Natural killer cell (primary cell): ENCODE data around the gene HINT3. TPM values are rescaled to one million over a fixed set of nuclear protein-coding genes. Genes with fewer than 3 reads are reported as not detected.

Experiments used
- ATAC-seq, 3 donors: fragments of 150-1000 bp in 2 of 3; fragments of 200-7000 bp in 1 of 3; cut with Tn5 transposase; 1 replicate in 1 of 3; 2 replicates in 2 of 3; pipeline ENCODE4 v1.10.0; 2021; ENCODE audit warnings: mild to moderate bottlenecking in 2 of 3, moderate library complexity in 2 of 3
- DNase-seq, 2 donors: peaks; one replicate each; pipeline versions ENCODE4 v3.0.0 to v3.0.0-alpha.2; 2013 to 2021; ENCODE audit warnings: mixed read lengths in 1 of 2
- H3K27ac ChIP-seq: one replicate; pipeline ENCODE4 v1.5.1; 2013; ENCODE audit warnings: mild to moderate bottlenecking, low read length
- H3K27me3 ChIP-seq: one replicate; pipeline ENCODE4 v1.6.1; 2013; ENCODE audit warnings: low read length; ENCODE audit not compliant: control insufficient read depth, insufficient read depth
- H3K36me3 ChIP-seq: one replicate; pipeline ENCODE4 v1.6.1; 2013; ENCODE audit warnings: low read length; ENCODE audit not compliant: control insufficient read depth, insufficient read depth
- H3K4me1 ChIP-seq: one replicate; pipeline ENCODE4 v1.6.1; 2013; ENCODE audit warnings: low read length; ENCODE audit not compliant: control insufficient read depth, insufficient read depth
- H3K4me3 ChIP-seq: one replicate; pipeline ENCODE4 v1.5.1; 2013; ENCODE audit warnings: low read length
- H3K9me3 ChIP-seq: one replicate; pipeline ENCODE4 v1.6.1; 2013; ENCODE audit warnings: low read length; ENCODE audit not compliant: control insufficient read depth, insufficient read depth
- H3K27ac Mint-ChIP-seq, 2 donors: one replicate each; pipeline ENCODE4 v1.8.0; 2022; ENCODE audit warnings: mild to moderate bottlenecking in 2 of 2, mixed read lengths in 2 of 2, moderate library complexity in 1 of 2
- H3K27me3 Mint-ChIP-seq, 2 donors: one replicate each; pipeline ENCODE4 v1.8.0; 2022; ENCODE audit warnings: low read depth in 2 of 2, mixed read lengths in 2 of 2
- H3K36me3 Mint-ChIP-seq: one replicate; pipeline ENCODE4 v1.8.0; 2022; ENCODE audit warnings: mixed read lengths
- H3K4me1 Mint-ChIP-seq, 2 donors: one replicate each; pipeline ENCODE4 v1.8.0; 2022; ENCODE audit warnings: mixed read lengths in 2 of 2
- H3K4me3 Mint-ChIP-seq: one replicate; pipeline ENCODE4 v1.8.0; 2022; ENCODE audit warnings: mild to moderate bottlenecking, moderate library complexity, mixed read lengths
- H3K9me3 Mint-ChIP-seq, 2 donors: one replicate each; pipeline ENCODE4 v1.8.0; 2022; ENCODE audit warnings: mixed read lengths in 2 of 2
- WGBS: methylation state at CpG from one replicate; pipeline ENCODE4 v1.1.7; 2013; ENCODE audit warnings: missing lambda C conversion rate; ENCODE audit not compliant: insufficient coverage; 5-methylcytosine and 5-hydroxymethylcytosine counted together
- intact Hi-C: fragments of 100-400 bp; cut with micrococcal nuclease; formaldehyde crosslinking; loops from one replicate; pipeline ENCODE4 v1.14.2; 2022
- total RNA-seq, 4 donors: library from RNA; stranded (reverse); fragments of 120-200 nt in 1 of 4; gene quantifications; one replicate each; pipeline versions ENCODE4 v1.2.3 to v1.2.4, GENCODE V29; 2013 to 2022
- TF ChIP-seq, protein P1 (sequence below): fragments of 200-600 bp; IDR thresholded peaks from one replicate; pipeline ENCODE4 v1.8.0; 2022; ENCODE audit warnings: antibody characterized with exemption

The HINT3 gene
- total RNA-seq, 3 donors from 2014 or later (not counting 1 experiment from before 2014, with no cell fraction given): 9.7 to 10.5 (median 10.3) TPM

GRCh38 chr6:125986301-125987025 is 29.9 kb downstream of the HINT3 start, which contains the start of gene TRMT11:
Gene TRMT11 (plus strand): TSS chr6:125986540. CDS start chr6:125986551, 11 bp downstream.
- Mint-ChIP-seq H3K27me3 (no peaks in the 10 kb centered on the region), H3K9me3 (no peaks in the 10 kb centered on the region), H3K36me3 (no peaks in the 10 kb centered on the region), H3K4me3 (no peak within 1 kb of the TSS), H3K27ac (no peak within 1 kb of the TSS), H3K4me1 (no peaks in the 10 kb centered on the region)
- no peaks in the 10 kb centered on the region for H3K9me3 ChIP-seq
- H3K27me3 ChIP-seq: no peaks in the 10 kb centered on the region
- no peaks in the 10 kb centered on the region for H3K4me1 ChIP-seq
- WGBS: under 1% methylated on average over 52 of the region's 52 CpGs
- no peaks in the 10 kb centered on the region for H3K36me3 ChIP-seq
- H3K4me3 ChIP-seq: peak within 1 kb of the TSS; percentile 76
- intact Hi-C loops: no loop called here
- TF ChIP-seq, protein P1, sequence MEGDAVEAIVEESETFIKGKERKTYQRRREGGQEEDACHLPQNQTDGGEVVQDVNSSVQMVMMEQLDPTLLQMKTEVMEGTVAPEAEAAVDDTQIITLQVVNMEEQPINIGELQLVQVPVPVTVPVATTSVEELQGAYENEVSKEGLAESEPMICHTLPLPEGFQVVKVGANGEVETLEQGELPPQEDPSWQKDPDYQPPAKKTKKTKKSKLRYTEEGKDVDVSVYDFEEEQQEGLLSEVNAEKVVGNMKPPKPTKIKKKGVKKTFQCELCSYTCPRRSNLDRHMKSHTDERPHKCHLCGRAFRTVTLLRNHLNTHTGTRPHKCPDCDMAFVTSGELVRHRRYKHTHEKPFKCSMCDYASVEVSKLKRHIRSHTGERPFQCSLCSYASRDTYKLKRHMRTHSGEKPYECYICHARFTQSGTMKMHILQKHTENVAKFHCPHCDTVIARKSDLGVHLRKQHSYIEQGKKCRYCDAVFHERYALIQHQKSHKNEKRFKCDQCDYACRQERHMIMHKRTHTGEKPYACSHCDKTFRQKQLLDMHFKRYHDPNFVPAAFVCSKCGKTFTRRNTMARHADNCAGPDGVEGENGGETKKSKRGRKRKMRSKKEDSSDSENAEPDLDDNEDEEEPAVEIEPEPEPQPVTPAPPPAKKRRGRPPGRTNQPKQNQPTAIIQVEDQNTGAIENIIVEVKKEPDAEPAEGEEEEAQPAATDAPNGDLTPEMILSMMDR: no peak
- H3K27ac ChIP-seq: peak within 1 kb of the TSS; percentile 65
- DNase-seq (peak; percentile 66 to 91), ATAC-seq (peak; percentile 91 to 94 (median 91))

DNA sequence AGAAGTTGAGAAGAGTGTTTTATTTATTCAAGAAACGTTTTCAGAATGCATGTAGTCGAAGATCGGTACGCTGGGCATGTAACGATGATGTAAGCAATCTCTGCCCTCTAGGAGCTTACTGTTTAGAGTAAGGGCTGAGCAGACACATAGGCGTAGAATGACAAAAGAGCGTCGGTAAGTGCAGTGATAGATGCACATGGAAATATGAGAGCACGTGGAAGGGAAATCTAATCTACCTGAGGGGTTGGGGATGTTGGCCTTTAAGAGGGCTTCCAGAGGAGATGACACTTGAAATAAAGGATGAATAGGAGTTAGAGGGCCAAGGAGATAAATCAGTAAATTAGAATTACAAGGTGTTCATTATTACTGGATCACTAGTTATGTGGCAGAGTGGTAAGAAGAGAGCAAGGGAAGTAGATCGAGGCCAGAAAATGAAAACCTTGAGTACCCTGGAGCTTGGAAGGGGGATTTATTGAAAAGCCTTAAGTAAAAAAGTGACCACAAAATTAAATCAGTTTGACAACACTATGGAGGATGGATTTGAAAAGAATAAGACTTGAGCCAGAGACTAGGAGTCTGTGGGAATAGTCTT is 30.6 kb downstream of the HINT3 start:
- DNase-seq (peak in 1 of 2 donors; percentile 55), ATAC-seq (peak; percentile 10 to 23 (median 12))
- Mint-ChIP-seq H3K27ac (no peak overlapping the region), H3K27me3 (no peaks in the 10 kb centered on the region), H3K9me3 (no peaks in the 10 kb centered on the region), H3K36me3 (no peaks in the 10 kb centered on the region), H3K4me3 (no peak overlapping the region), H3K4me1 (no peaks in the 10 kb centered on the region)
- 31% methylated on average over 10 of the region's 10 CpGs for WGBS
- peak overlapping the region; percentile 65 for H3K27ac ChIP-seq
- intact Hi-C loops: no loop called here
- no peaks in the 10 kb centered on the region for H3K27me3 ChIP-seq
- H3K9me3 ChIP-seq: no peaks in the 10 kb centered on the region
- H3K4me3 ChIP-seq: peak overlapping the region; percentile 76
- no peaks in the 10 kb centered on the region for H3K36me3 ChIP-seq
- H3K4me1 ChIP-seq: no peaks in the 10 kb centered on the region
- TF ChIP-seq, protein P1: no peak

- H3K27me3 Mint-ChIP-seq: no peaks in the 10 kb centered on the region
- no peak overlapping the region for H3K4me3 ChIP-seq
- H3K27ac ChIP-seq: no peak overlapping the region
- ATAC-seq (no peak), DNase-seq (peak in 1 of 2 donors; percentile 5)
- no peaks in the 10 kb centered on the region for H3K36me3 ChIP-seq
- H3K4me3 Mint-ChIP-seq: no peak overlapping the region
- no peaks in the 10 kb centered on the region for H3K36me3 Mint-ChIP-seq
- no peaks in the 10 kb centered on the region for H3K4me1 Mint-ChIP-seq
- H3K9me3 Mint-ChIP-seq: no peaks in the 10 kb centered on the region
- no peaks in the 10 kb centered on the region for H3K9me3 ChIP-seq
- intact Hi-C loops: no loop called here
- H3K27me3 ChIP-seq: no peaks in the 10 kb centered on the region
- no peaks in the 10 kb centered on the region for H3K4me1 ChIP-seq
- no peak overlapping the region for H3K27ac Mint-ChIP-seq
- TF ChIP-seq, protein P1: no peak
Measured at GRCh38 chr6:125988280-125988679, 31.7 kb downstream of the HINT3 start.
